ENCODE measurements around the gene NAPEPLD. TPM values are rescaled to one million over a fixed set of nuclear protein-coding genes. Genes with fewer than 3 reads are reported as not detected.
"Not testable (repeated sequence)": the region's sequence is repeated elsewhere in the genome, so short reads cannot be mapped to it uniquely, and the experiment has no call there.

Gene NAPEPLD
- total and polyA plus RNA-seq, 2 experiments from 2014 or later: 9.4 to 10.7 TPM

DNA sequence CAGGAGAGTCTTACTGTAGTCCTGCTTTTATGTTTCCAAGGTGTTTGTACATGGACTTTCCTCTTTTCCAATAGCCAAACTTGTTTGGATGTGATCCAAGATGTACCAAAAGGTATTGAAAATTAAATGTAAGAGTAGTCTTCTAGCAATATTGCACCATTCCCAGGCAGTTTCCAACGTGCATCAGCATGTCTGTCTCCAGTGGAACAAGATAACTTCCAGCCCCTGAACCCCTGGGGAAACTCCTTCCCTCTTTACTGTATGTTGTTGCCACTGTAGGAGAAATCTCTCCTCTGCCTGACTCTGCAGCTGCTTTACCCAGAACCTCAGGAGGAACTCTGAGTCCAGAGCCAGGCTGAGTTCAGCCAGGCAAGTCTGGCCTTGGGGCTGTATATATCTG lies 55.5 kb downstream of the NAPEPLD start:
- Mint-ChIP-seq H3K4me3 (no peak overlapping the region), H3K4me1 (no peaks in the 10 kb centered on the region), H3K9me3 (no peaks in the 10 kb centered on the region), H3K36me3 (ENCODE audit: low read depth) (peaks cover 38% of the 10 kb centered on the region), H3K27ac (no peak overlapping the region), H3K27me3 (ENCODE audit: insufficient read depth, low read depth, poor library complexity) (no peaks in the 10 kb centered on the region)
- H2AFZ ChIP-seq: no peak overlapping the region
- DNase-seq (ENCODE audit: low spot score) (no peak), ATAC-seq (no peak)
- H4K20me1 ChIP-seq (replicated peaks; ENCODE audit: insufficient read depth): no peaks in the 10 kb centered on the region
- no peak overlapping the region for H3K4me2 ChIP-seq
- H3K9me2 ChIP-seq (ENCODE audit: insufficient read depth): 0 out of 2 replicates have a peak, but pooled peaks cover 2% of the 10 kb centered on the region
- TF ChIP-seq, protein P1, sequence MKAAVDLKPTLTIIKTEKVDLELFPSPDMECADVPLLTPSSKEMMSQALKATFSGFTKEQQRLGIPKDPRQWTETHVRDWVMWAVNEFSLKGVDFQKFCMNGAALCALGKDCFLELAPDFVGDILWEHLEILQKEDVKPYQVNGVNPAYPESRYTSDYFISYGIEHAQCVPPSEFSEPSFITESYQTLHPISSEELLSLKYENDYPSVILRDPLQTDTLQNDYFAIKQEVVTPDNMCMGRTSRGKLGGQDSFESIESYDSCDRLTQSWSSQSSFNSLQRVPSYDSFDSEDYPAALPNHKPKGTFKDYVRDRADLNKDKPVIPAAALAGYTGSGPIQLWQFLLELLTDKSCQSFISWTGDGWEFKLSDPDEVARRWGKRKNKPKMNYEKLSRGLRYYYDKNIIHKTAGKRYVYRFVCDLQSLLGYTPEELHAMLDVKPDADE (IDR thresholded peaks at IDR 0.05): no peak
- TF ChIP-seq STAT1 (IDR thresholded peaks at IDR 0.05; ENCODE audit: unreplicated experiment) (no peak), EZH2phosphoT487 (IDR thresholded peaks at IDR 0.05; ENCODE audit: unreplicated experiment) (no peak)
- TF ChIP-seq, protein P2, sequence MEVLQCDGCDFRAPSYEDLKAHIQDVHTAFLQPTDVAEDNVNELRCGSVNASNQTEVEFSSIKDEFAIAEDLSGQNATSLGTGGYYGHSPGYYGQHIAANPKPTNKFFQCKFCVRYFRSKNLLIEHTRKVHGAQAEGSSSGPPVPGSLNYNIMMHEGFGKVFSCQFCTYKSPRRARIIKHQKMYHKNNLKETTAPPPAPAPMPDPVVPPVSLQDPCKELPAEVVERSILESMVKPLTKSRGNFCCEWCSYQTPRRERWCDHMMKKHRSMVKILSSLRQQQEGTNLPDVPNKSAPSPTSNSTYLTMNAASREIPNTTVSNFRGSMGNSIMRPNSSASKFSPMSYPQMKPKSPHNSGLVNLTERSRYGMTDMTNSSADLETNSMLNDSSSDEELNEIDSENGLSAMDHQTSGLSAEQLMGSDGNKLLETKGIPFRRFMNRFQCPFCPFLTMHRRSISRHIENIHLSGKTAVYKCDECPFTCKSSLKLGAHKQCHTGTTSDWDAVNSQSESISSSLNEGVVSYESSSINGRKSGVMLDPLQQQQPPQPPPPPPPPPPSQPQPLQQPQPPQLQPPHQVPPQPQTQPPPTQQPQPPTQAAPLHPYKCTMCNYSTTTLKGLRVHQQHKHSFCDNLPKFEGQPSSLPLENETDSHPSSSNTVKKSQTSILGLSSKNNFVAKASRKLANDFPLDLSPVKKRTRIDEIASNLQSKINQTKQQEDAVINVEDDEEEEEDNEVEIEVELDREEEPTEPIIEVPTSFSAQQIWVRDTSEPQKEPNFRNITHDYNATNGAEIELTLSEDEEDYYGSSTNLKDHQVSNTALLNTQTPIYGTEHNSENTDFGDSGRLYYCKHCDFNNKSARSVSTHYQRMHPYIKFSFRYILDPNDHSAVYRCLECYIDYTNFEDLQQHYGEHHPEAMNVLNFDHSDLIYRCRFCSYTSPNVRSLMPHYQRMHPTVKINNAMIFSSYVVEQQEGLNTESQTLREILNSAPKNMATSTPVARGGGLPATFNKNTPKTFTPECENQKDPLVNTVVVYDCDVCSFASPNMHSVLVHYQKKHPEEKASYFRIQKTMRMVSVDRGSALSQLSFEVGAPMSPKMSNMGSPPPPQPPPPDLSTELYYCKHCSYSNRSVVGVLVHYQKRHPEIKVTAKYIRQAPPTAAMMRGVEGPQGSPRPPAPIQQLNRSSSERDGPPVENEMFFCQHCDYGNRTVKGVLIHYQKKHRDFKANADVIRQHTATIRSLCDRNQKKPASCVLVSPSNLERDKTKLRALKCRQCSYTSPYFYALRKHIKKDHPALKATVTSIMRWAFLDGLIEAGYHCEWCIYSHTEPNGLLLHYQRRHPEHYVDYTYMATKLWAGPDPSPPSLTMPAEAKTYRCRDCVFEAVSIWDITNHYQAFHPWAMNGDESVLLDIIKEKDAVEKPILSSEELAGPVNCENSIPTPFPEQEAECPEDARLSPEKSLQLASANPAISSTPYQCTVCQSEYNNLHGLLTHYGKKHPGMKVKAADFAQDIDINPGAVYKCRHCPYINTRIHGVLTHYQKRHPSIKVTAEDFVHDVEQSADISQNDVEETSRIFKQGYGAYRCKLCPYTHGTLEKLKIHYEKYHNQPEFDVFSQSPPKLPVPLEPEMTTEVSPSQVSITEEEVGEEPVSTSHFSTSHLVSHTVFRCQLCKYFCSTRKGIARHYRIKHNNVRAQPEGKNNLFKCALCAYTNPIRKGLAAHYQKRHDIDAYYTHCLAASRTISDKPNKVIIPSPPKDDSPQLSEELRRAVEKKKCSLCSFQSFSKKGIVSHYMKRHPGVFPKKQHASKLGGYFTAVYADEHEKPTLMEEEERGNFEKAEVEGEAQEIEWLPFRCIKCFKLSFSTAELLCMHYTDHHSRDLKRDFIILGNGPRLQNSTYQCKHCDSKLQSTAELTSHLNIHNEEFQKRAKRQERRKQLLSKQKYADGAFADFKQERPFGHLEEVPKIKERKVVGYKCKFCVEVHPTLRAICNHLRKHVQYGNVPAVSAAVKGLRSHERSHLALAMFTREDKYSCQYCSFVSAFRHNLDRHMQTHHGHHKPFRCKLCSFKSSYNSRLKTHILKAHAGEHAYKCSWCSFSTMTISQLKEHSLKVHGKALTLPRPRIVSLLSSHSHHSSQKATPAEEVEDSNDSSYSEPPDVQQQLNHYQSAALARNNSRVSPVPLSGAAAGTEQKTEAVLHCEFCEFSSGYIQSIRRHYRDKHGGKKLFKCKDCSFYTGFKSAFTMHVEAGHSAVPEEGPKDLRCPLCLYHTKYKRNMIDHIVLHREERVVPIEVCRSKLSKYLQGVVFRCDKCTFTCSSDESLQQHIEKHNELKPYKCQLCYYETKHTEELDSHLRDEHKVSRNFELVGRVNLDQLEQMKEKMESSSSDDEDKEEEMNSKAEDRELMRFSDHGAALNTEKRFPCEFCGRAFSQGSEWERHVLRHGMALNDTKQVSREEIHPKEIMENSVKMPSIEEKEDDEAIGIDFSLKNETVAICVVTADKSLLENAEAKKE (CRISPR knock-in tag; IDR thresholded peaks at IDR 0.05): no peak
- TF ChIP-seq, protein P3, sequence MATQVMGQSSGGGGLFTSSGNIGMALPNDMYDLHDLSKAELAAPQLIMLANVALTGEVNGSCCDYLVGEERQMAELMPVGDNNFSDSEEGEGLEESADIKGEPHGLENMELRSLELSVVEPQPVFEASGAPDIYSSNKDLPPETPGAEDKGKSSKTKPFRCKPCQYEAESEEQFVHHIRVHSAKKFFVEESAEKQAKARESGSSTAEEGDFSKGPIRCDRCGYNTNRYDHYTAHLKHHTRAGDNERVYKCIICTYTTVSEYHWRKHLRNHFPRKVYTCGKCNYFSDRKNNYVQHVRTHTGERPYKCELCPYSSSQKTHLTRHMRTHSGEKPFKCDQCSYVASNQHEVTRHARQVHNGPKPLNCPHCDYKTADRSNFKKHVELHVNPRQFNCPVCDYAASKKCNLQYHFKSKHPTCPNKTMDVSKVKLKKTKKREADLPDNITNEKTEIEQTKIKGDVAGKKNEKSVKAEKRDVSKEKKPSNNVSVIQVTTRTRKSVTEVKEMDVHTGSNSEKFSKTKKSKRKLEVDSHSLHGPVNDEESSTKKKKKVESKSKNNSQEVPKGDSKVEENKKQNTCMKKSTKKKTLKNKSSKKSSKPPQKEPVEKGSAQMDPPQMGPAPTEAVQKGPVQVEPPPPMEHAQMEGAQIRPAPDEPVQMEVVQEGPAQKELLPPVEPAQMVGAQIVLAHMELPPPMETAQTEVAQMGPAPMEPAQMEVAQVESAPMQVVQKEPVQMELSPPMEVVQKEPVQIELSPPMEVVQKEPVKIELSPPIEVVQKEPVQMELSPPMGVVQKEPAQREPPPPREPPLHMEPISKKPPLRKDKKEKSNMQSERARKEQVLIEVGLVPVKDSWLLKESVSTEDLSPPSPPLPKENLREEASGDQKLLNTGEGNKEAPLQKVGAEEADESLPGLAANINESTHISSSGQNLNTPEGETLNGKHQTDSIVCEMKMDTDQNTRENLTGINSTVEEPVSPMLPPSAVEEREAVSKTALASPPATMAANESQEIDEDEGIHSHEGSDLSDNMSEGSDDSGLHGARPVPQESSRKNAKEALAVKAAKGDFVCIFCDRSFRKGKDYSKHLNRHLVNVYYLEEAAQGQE (IDR thresholded peaks at IDR 0.05; ENCODE audit: unreplicated experiment): no peak
- no peak overlapping the region for H3K4me3 ChIP-seq
- H3K79me2 ChIP-seq (replicated peaks; ENCODE audit: insufficient read depth): no peaks in the 10 kb centered on the region
- H3K27me3 ChIP-seq (ENCODE audit: insufficient read depth): no peaks in the 10 kb centered on the region
- no peak overlapping the region for H3K27ac ChIP-seq (ENCODE audit: low read depth)
- H3K36me3 ChIP-seq (ENCODE audit: insufficient read depth): peaks cover 7% of the 10 kb centered on the region; the same call in 1 of the 2 replicates
- no peaks in the 10 kb centered on the region for H3K4me1 ChIP-seq (ENCODE audit: insufficient read depth)
- no peaks in the 10 kb centered on the region for H3F3A ChIP-seq (replicated peaks; ENCODE audit: low read depth)

DNA sequence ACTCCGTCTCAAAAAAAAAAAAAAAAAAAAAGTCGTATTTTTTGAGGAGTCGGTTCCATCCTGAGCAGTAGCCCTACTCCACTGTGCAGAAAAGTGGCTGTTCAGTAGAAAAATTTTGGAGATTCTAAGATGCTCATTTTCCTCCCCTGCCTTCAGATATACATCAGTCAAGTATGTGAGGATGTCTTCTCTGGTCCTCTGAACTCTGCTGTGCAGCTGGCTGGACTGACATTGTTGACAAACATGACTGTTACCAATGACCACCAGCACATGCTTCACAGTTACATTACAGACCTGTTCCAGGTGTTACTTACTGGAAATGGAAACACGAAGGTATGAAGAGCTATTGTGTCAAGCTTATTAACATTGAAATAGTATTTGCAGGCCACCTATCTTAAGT lies 56.6 kb downstream of the NAPEPLD start:
- H3K4me1 ChIP-seq (ENCODE audit: insufficient read depth); H4K20me1 ChIP-seq (replicated peaks; ENCODE audit: insufficient read depth); H3K36me3 ChIP-seq (ENCODE audit: insufficient read depth); H3K4me3 Mint-ChIP-seq; H3K79me2 ChIP-seq (replicated peaks; ENCODE audit: insufficient read depth); H3K9me3 Mint-ChIP-seq; H3K27me3 Mint-ChIP-seq (ENCODE audit: insufficient read depth, low read depth, poor library complexity); H3K27ac Mint-ChIP-seq; H2AFZ ChIP-seq; ATAC-seq; H3K4me1 Mint-ChIP-seq; H3K4me2 ChIP-seq; H3K27ac ChIP-seq (ENCODE audit: low read depth); H3K9me2 ChIP-seq (ENCODE audit: insufficient read depth); DNase-seq (ENCODE audit: low spot score); H3K4me3 ChIP-seq; H3F3A ChIP-seq (replicated peaks; ENCODE audit: low read depth); H3K27me3 ChIP-seq (ENCODE audit: insufficient read depth): not testable (repeated sequence)
- peaks cover 45% of the 10 kb centered on the region for H3K36me3 Mint-ChIP-seq (ENCODE audit: low read depth)

Data from GM23338 (cell line).